H9 (cell line): ENCODE data around the gene OPN5. TPM values are rescaled to one million over a fixed set of nuclear protein-coding genes. Genes with fewer than 3 reads are reported as not detected.

Experiments
- DNase-seq: peaks from one replicate; pipeline ENCODE4 v3.0.0-alpha.2; 2017
- H2AFZ ChIP-seq: one replicate; pipeline ENCODE4 v1.6.1; 2013; ENCODE audit warnings: mild to moderate bottlenecking, low read length, control low read depth, moderate library complexity
- H2AK5ac ChIP-seq: 2 replicates; pipeline ENCODE4 v1.6.1; 2013; ENCODE audit warnings: low read length, control low read depth, mixed read lengths; ENCODE audit not compliant: insufficient read length
- H2BK120ac ChIP-seq: one replicate; pipeline ENCODE4 v1.6.1; 2013; ENCODE audit warnings: low read depth, mild to moderate bottlenecking, low read length, control low read depth, inconsistent platforms; ENCODE audit not compliant: poor library complexity, severe bottlenecking
- H2BK12ac ChIP-seq: 2 replicates; pipeline ENCODE4 v1.6.1; 2013; ENCODE audit warnings: low read length, control low read depth, mixed read lengths, low read depth; ENCODE audit not compliant: insufficient read length
- H2BK15ac ChIP-seq: 2 replicates; pipeline ENCODE4 v1.6.1; 2013; ENCODE audit warnings: low read depth, low read length, control low read depth
- H2BK20ac ChIP-seq: one replicate; pipeline ENCODE4 v1.6.1; 2013; ENCODE audit warnings: low read depth, mild to moderate bottlenecking, low read length, control low read depth, inconsistent platforms; ENCODE audit not compliant: poor library complexity, severe bottlenecking
- H2BK5ac ChIP-seq: 2 replicates; pipeline ENCODE4 v1.6.1; 2013; ENCODE audit warnings: low read length, control low read depth, mixed read lengths; ENCODE audit not compliant: insufficient read length
- H3K14ac ChIP-seq: 2 replicates; pipeline ENCODE4 v1.6.1; 2013; ENCODE audit warnings: low read length, control low read depth; ENCODE audit not compliant: insufficient read depth
- H3K18ac ChIP-seq: 2 replicates; pipeline ENCODE4 v1.6.1; 2013; ENCODE audit warnings: low read depth, mild to moderate bottlenecking, mixed read lengths, low read length, control low read depth; ENCODE audit not compliant: insufficient read length
- H3K23ac ChIP-seq: 2 replicates; pipeline ENCODE4 v1.6.1; 2013; ENCODE audit warnings: low read length, control low read depth, mixed read lengths, low read depth; ENCODE audit not compliant: insufficient read length
- H3K23me2 ChIP-seq: 2 replicates; pipeline ENCODE4 v1.6.1; 2013; ENCODE audit warnings: low read depth, mild to moderate bottlenecking, mixed read lengths, low read length, control low read depth; ENCODE audit not compliant: insufficient read length, poor library complexity, severe bottlenecking
- H3K27ac ChIP-seq: 2 replicates; pipeline ENCODE4 v1.5.1; 2013; ENCODE audit warnings: low read length, control low read depth, mixed read lengths, low read depth; ENCODE audit not compliant: insufficient read length
- H3K27me3 ChIP-seq: 2 replicates; pipeline ENCODE4 v1.6.1; 2013; ENCODE audit warnings: low read length, control low read depth, inconsistent platforms; ENCODE audit not compliant: insufficient read depth
- H3K4ac ChIP-seq: 2 replicates; pipeline ENCODE4 v1.6.1; 2013; ENCODE audit warnings: low read depth, mild to moderate bottlenecking, control low read depth, inconsistent platforms, low read length, moderate library complexity
- H3K4me1 ChIP-seq: 2 replicates; pipeline ENCODE4 v1.6.1; 2013; ENCODE audit warnings: low read length, control low read depth, inconsistent platforms; ENCODE audit not compliant: insufficient read depth
- H3K4me2 ChIP-seq: 2 replicates; pipeline ENCODE4 v1.6.1; 2013; ENCODE audit warnings: low read length, control low read depth, mixed read lengths; ENCODE audit not compliant: insufficient read length, insufficient read depth
- H3K56ac ChIP-seq: 2 replicates; pipeline ENCODE4 v1.6.1; 2013; ENCODE audit warnings: low read depth, mild to moderate bottlenecking, mixed read lengths, low read length, control low read depth; ENCODE audit not compliant: insufficient read length
- H3K79me1 ChIP-seq: 2 replicates; pipeline ENCODE4 v1.6.1; 2013; ENCODE audit warnings: low read depth, mild to moderate bottlenecking, moderate library complexity, low read length, control low read depth, inconsistent platforms; ENCODE audit not compliant: insufficient read depth, poor library complexity, severe bottlenecking
- H3K79me2 ChIP-seq: 2 replicates; pipeline ENCODE4 v1.6.1; 2013; ENCODE audit warnings: low read length, control low read depth, inconsistent platforms; ENCODE audit not compliant: insufficient read depth
- H3K9ac ChIP-seq: 2 replicates; pipeline ENCODE4 v1.6.1; 2013; ENCODE audit warnings: low read length, control low read depth, mixed read lengths; ENCODE audit not compliant: insufficient read length; ENCODE audit errors: extremely low read depth
- H3K9me3 ChIP-seq: one replicate; pipeline ENCODE4 v1.6.1; 2013; ENCODE audit warnings: low read depth, low read length, inconsistent platforms; ENCODE audit not compliant: control insufficient read depth
- H3T11ph ChIP-seq: one replicate; pipeline ENCODE4 v1.6.1; 2013; ENCODE audit warnings: mild to moderate bottlenecking, low read length, control low read depth, inconsistent platforms
- H4K20me1 ChIP-seq: one replicate; pipeline ENCODE4 v1.6.1; 2013; ENCODE audit not compliant: control insufficient read depth, insufficient read length, insufficient read depth
- H4K5ac ChIP-seq: 2 replicates; pipeline ENCODE4 v1.6.1; 2013; ENCODE audit warnings: low read depth, mild to moderate bottlenecking, mixed read lengths, low read length, control low read depth; ENCODE audit not compliant: insufficient read length
- H4K8ac ChIP-seq: replicated peaks from 2 replicates; pipeline ENCODE4 v1.6.1; 2013; ENCODE audit warnings: low read length, control low read depth, mixed read lengths, low read depth; ENCODE audit not compliant: insufficient read length
- H4K91ac ChIP-seq: 2 replicates; pipeline ENCODE4 v1.6.1; 2013; ENCODE audit warnings: low read depth, mild to moderate bottlenecking, moderate library complexity, mixed read lengths, low read length, control low read depth; ENCODE audit not compliant: insufficient read length
- H3K27ac Mint-ChIP-seq, 3 experiments: 2 replicates in 2 of 3; 3 replicates in 1 of 3; pipeline ENCODE4 v1.8.0; 2020 to 2021; ENCODE audit warnings: mixed read lengths in 3 of 3, mild to moderate bottlenecking in 1 of 3, moderate library complexity in 1 of 3
- H3K27me3 Mint-ChIP-seq: 2 replicates; pipeline ENCODE4 v1.8.0; 2021; ENCODE audit warnings: low read depth, mild to moderate bottlenecking, moderate library complexity, mixed read lengths
- H3K36me3 Mint-ChIP-seq, 3 experiments: 2 replicates in 2 of 3; 3 replicates in 1 of 3; pipeline ENCODE4 v1.8.0; 2020 to 2021; ENCODE audit warnings: low read depth in 3 of 3, mixed read lengths in 3 of 3; ENCODE audit not compliant: insufficient read depth in 1 of 3
- H3K4me1 Mint-ChIP-seq, 2 experiments: 2 replicates each; pipeline ENCODE4 v1.8.0; 2020; ENCODE audit warnings: mixed read lengths in 2 of 2
- H3K4me3 Mint-ChIP-seq, 2 experiments: 2 replicates in 1 of 2; 3 replicates in 1 of 2; pipeline ENCODE4 v1.8.0; 2020 to 2021; ENCODE audit warnings: mild to moderate bottlenecking in 2 of 2, mixed read lengths in 2 of 2, moderate library complexity in 1 of 2
- H3K9me3 Mint-ChIP-seq, 2 experiments: 2 replicates in 1 of 2; 3 replicates in 1 of 2; pipeline ENCODE4 v1.8.0; 2020; ENCODE audit warnings: mild to moderate bottlenecking in 2 of 2, mixed read lengths in 2 of 2, moderate library complexity in 1 of 2
- WGBS: extraction: QIAGEN DNeasy Blood & Tissue Kit; methylation state at CpG from one replicate; pipeline ENCODE4 v1.1.7; 2013; ENCODE audit warnings: missing lambda C conversion rate, low lambda C conversion rate, mixed read lengths; ENCODE audit not compliant: insufficient read length; ENCODE audit errors: extremely low coverage; 5-methylcytosine and 5-hydroxymethylcytosine counted together
- total RNA-seq: library from RNA; stranded (reverse); gene quantifications from 2 replicates; pipeline ENCODE4 v1.2.1, GENCODE V29; 2021
- TF ChIP-seq, protein P1 (sequence below): fragments of 200-600 bp; sonication (generic); conservative IDR thresholded peaks from 3 replicates; pipeline ENCODE4 v1.8.0; 2021; ENCODE audit warnings: antibody characterized with exemption, mild to moderate bottlenecking

OPN5 gene
- total RNA-seq, 1 experiment from 2014 or later = not detected

DNA sequence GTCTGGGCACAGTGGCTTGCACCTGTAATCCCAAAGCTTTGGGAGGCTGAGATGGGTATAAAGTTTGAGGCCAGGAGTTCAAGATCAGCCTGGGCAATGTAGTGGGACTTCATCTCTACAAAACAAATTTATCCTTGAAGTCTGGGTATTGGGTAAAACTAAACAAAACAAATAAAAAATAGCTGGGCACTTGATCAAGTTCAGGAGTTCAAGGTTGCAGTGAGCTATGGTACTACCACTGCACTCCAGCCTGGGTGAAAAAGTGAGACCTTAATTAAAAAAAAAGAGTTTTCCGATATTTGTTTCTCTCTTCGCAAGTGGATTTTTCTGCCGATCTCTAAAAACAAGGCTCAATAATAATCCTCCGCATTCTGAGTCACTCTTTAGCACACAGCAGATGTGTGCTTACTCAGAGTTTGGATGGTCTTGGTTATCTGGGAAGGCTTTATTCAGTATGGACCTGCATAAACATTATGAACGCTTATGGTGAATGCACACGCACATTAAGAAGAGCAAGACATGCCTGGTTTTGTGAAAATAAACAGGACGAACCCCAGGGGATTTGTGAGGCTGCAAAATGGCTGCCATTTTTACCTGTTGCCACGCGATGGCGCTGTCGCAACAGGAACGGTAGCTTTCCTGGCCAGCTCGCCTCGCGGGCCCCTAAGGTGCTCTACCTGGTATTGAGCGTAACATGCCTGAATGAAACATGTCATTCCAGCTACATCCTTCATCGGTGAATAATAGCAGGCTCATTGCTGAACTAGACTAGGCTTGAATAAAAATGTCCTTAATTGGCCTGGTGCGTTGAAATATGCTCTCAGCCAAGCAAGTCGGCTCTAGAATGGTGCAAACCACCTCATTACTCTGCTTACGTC is 6.0 kb downstream of the OPN5 start:
- Histone ChIP-seq H4K20me1 (no peaks in the 10 kb centered on the region), H3K14ac (no peak overlapping the region), H2AFZ (no peak overlapping the region), H3K79me1 (no peaks in the 10 kb centered on the region), H2BK20ac (no peak overlapping the region), H2BK5ac (no peak overlapping the region), H3K9ac (no peak overlapping the region), H4K8ac (no peak overlapping the region), H3K23me2 (no peaks in the 10 kb centered on the region), H4K5ac (no peak overlapping the region), H2BK15ac (no peak overlapping the region), H3K27ac (no peak overlapping the region), H3K9me3 (no peaks in the 10 kb centered on the region), H3K56ac (no peak overlapping the region), H2BK12ac (no peak overlapping the region), H2BK120ac (no peak overlapping the region), H3K79me2 (no peaks in the 10 kb centered on the region), H3K18ac (no peak overlapping the region), H3K4ac (no peak overlapping the region), H3K23ac (no peak overlapping the region), H2AK5ac (no peak overlapping the region), H3K4me1 (0 out of 2 replicates have a peak, but pooled peaks cover 3% of the 10 kb centered on the region), H3K4me2 (no peak overlapping the region), H3K27me3 (peaks cover 24% of the 10 kb centered on the region; the same call in 1 of the 2 replicates), H3T11ph (no peak overlapping the region), H4K91ac (no peak overlapping the region)
- Mint-ChIP-seq H3K4me3 (no peak overlapping the region), H3K27me3 (peaks cover 78% of the 10 kb centered on the region), H3K27ac (peak overlapping the region in 1 of 3 experiments; percentile 38; a peak in 1 of 7 replicates), H3K9me3 (peaks cover 0 to 2% of the 10 kb centered on the region in 2 experiments; a peak in 1 of 5 replicates), H3K36me3 (no peaks in the 10 kb centered on the region), H3K4me1 (peaks cover 22 to 29% of the 10 kb centered on the region in 2 experiments)
- DNase-seq = peak; percentile 69
- TF ChIP-seq, protein P1, sequence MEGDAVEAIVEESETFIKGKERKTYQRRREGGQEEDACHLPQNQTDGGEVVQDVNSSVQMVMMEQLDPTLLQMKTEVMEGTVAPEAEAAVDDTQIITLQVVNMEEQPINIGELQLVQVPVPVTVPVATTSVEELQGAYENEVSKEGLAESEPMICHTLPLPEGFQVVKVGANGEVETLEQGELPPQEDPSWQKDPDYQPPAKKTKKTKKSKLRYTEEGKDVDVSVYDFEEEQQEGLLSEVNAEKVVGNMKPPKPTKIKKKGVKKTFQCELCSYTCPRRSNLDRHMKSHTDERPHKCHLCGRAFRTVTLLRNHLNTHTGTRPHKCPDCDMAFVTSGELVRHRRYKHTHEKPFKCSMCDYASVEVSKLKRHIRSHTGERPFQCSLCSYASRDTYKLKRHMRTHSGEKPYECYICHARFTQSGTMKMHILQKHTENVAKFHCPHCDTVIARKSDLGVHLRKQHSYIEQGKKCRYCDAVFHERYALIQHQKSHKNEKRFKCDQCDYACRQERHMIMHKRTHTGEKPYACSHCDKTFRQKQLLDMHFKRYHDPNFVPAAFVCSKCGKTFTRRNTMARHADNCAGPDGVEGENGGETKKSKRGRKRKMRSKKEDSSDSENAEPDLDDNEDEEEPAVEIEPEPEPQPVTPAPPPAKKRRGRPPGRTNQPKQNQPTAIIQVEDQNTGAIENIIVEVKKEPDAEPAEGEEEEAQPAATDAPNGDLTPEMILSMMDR = peak; percentile 97
- no CpG with 5 or more reads among the region's 20 CpGs for WGBS
